ENCODE measurements around the gene KAZN.

- TF ChIP-seq CTCF (IDR thresholded peaks at IDR 0.05; ENCODE audit: insufficient read depth, low read depth, low read length) (no peak), EZH2 (IDR thresholded peaks at IDR 0.05; ENCODE audit: insufficient read depth, low read length) (no peak)
Measured at GRCh38 chr1:15167386-15167785, 568.9 kb downstream of the KAZN start.
